CD4-positive, alpha-beta T cell (primary cell): ENCODE measurements around the gene NCK2. TPM values are rescaled to one million over a fixed set of nuclear protein-coding genes. Genes with fewer than 3 reads are reported as not detected.
A peak's percentile ranks its signal among the peaks of the same experiment; 100 is the strongest.

Experiments used
- ATAC-seq: fragments of 200-7000 bp; cut with Tn5 transposase; one replicate; pipeline ENCODE4 v1.10.0; 2022; ENCODE audit warnings: mild to moderate bottlenecking; ENCODE audit not compliant: poor library complexity
- CTCF ChIA-PET: fragments of 350-600 bp; sonication (Branson Sonifier 250); formaldehyde crosslinking; loops from one replicate; lab custom pipeline; 2021; ENCODE audit warnings: antibody characterized with exemption, inconsistent platforms; lab: Charles Lee
- POLR2A ChIA-PET: fragments of 350-600 bp; sonication (Branson Sonifier 250); formaldehyde crosslinking; loops from one replicate; lab custom pipeline; 2021; ENCODE audit warnings: antibody characterized with exemption, inconsistent platforms; lab: Charles Lee
- DNase-seq, 14 experiments: peaks; one replicate each; pipeline ENCODE4 v3.0.0-alpha.2; 2013 to 2020; ENCODE audit warnings: mixed read lengths in 2 of 14
- H3K27ac ChIP-seq, 2 donors: one replicate each; pipeline versions ENCODE4 v1.5.1 to v1.7.0; 2013; ENCODE audit warnings: low read length in 2 of 2, low read depth in 1 of 2, mild to moderate bottlenecking in 1 of 2
- H3K27me3 ChIP-seq, 2 experiments: 1 replicate in 1 of 2; 2 replicates in 1 of 2; pipeline versions ENCODE4 v1.6.1 to v1.7.0; 2013; ENCODE audit warnings: low read length in 2 of 2, control low read depth in 1 of 2, mild to moderate bottlenecking in 1 of 2, moderate library complexity in 1 of 2; ENCODE audit not compliant: insufficient read depth in 2 of 2, control insufficient read depth in 1 of 2
- H3K36me3 ChIP-seq: one replicate; pipeline ENCODE4 v1.6.1; 2013; ENCODE audit warnings: low read length, control low read depth; ENCODE audit not compliant: insufficient read depth
- H3K4me1 ChIP-seq: one replicate; pipeline ENCODE4 v1.6.1; 2013; ENCODE audit warnings: low read length, control low read depth; ENCODE audit not compliant: insufficient read depth
- H3K4me3 ChIP-seq: one replicate; pipeline ENCODE4 v1.5.1; 2013; ENCODE audit warnings: mild to moderate bottlenecking, low read length, moderate library complexity
- H3K9me3 ChIP-seq, 2 experiments: 1 replicate in 1 of 2; 2 replicates in 1 of 2; pipeline versions ENCODE4 v1.6.1 to v1.7.0; 2013; ENCODE audit warnings: low read length in 2 of 2, mild to moderate bottlenecking in 2 of 2, control low read depth in 1 of 2, moderate library complexity in 1 of 2; ENCODE audit not compliant: control insufficient read depth in 1 of 2, insufficient read depth in 1 of 2
- H3K27ac Mint-ChIP-seq: one replicate; pipeline ENCODE4 v1.8.0; 2020; ENCODE audit warnings: mixed read lengths
- H3K27me3 Mint-ChIP-seq: one replicate; pipeline ENCODE4 v1.8.0; 2021; ENCODE audit warnings: mixed read lengths
- H3K36me3 Mint-ChIP-seq: one replicate; pipeline ENCODE4 v1.8.0; 2021; ENCODE audit warnings: low read depth, mixed read lengths
- H3K4me1 Mint-ChIP-seq: one replicate; pipeline ENCODE4 v1.8.0; 2021; ENCODE audit warnings: low read depth, mixed read lengths
- H3K4me3 Mint-ChIP-seq: one replicate; pipeline ENCODE4 v1.8.0; 2020; ENCODE audit warnings: mild to moderate bottlenecking, mixed read lengths
- H3K9me3 Mint-ChIP-seq: one replicate; pipeline ENCODE4 v1.8.0; 2020; ENCODE audit warnings: mixed read lengths
- CTCF ChIP-seq: fragments of 200-600 bp; IDR thresholded peaks from one replicate; pipeline ENCODE4 v1.8.0; 2022; ENCODE audit warnings: antibody characterized with exemption, mild to moderate bottlenecking
- intact Hi-C, 2 experiments: fragments of 100-400 bp; cut with DNase I in 1 of 2; cut with micrococcal nuclease in 1 of 2; formaldehyde crosslinking; loops; one replicate each; pipeline versions ENCODE4 v1.15.1 to v1.9.0; 2023 to 2025; cut with DNase I, micrococcal nuclease
- total RNA-seq, 174 experiments: library from RNA in 2 of 174; stranded (reverse) in 2 of 174; gene quantifications; one replicate each; pipeline ENCODE4 v1.2.3 and lab custom pipeline; 2021 to 2026

Gene NCK2
- total RNA-seq, 2 experiments from 2014 or later = 92.1 to 92.3 TPM

GRCh38 chr2:105804266-105804665 is 59.6 kb downstream of the NCK2 start:
- H3K4me1 ChIP-seq = peaks cover 83% of the 10 kb centered on the region
- H3K27me3 ChIP-seq = no peaks in the 10 kb centered on the region
- DNase-seq (no peak), ATAC-seq (no peak)
- no peak overlapping the region for H3K4me3 ChIP-seq
- peaks cover 14% of the 10 kb centered on the region for H3K36me3 ChIP-seq
- POLR2A ChIA-PET = interaction anchor here (0.6 to 2.2 kb wide), 13 partner anchors 12 to 290 kb away, joined by 3 to 8 read pairs (median 3); no protein-coding TSS in a partner anchor
- H3K9me3 Mint-ChIP-seq = no peaks in the 10 kb centered on the region
- no peak for TF ChIP-seq CTCF
- no peaks in the 10 kb centered on the region for H3K9me3 ChIP-seq
- peaks cover 67% of the 10 kb centered on the region for H3K36me3 Mint-ChIP-seq
- H3K4me1 Mint-ChIP-seq = peaks cover 95% of the 10 kb centered on the region
- no peaks in the 10 kb centered on the region for H3K27me3 Mint-ChIP-seq
- H3K27ac ChIP-seq = peak overlapping the region; percentile 52 to 81
- CTCF ChIA-PET = interaction anchor here (1.0 to 2.0 kb wide), 5 partner anchors 14 to 227 kb away, joined by 3 to 5 read pairs (median 3); no protein-coding TSS in a partner anchor
- H3K4me3 Mint-ChIP-seq = peak overlapping the region; percentile 60
- intact Hi-C loops = no loop called here
- peak overlapping the region; percentile 98 for H3K27ac Mint-ChIP-seq

- H3K27ac ChIP-seq = no peak overlapping the region
Measured at GRCh38 chr2:105806996-105807395, 62.3 kb downstream of the NCK2 start.

GRCh38 chr2:105808423-105809096 is 63.8 kb downstream of the NCK2 start:
- Mint-ChIP-seq H3K9me3 (no peaks in the 10 kb centered on the region), H3K4me3 (peak overlapping the region; percentile 20), H3K27ac (peak overlapping the region; percentile 98), H3K36me3 (peaks cover 54% of the 10 kb centered on the region), H3K27me3 (no peaks in the 10 kb centered on the region), H3K4me1 (peaks cover 94% of the 10 kb centered on the region)
- TF ChIP-seq CTCF = no peak
- ChIA-PET CTCF (no interaction called here), POLR2A (interaction anchor here (0.6 to 1.4 kb wide), 4 partner anchors 8 to 152 kb away, joined by 3 to 5 read pairs (median 4); no protein-coding TSS in a partner anchor)
- H3K36me3 ChIP-seq = peaks cover 16% of the 10 kb centered on the region
- H3K4me1 ChIP-seq = peaks cover 81% of the 10 kb centered on the region
- ATAC-seq (no peak), DNase-seq (no peak)
- peak overlapping the region in 1 of 2 donors; percentile 10 for H3K27ac ChIP-seq
- no peaks in the 10 kb centered on the region for H3K27me3 ChIP-seq
- no peaks in the 10 kb centered on the region for H3K9me3 ChIP-seq
- no peak overlapping the region for H3K4me3 ChIP-seq
- intact Hi-C loops = no loop called here

More at GRCh38 chr2:105806996-105807395, 62.3 kb downstream of the NCK2 start:
- POLR2A ChIA-PET = no interaction called here
- H3K27ac Mint-ChIP-seq = peak overlapping the region; percentile 98
- ATAC-seq (no peak), DNase-seq (peak in 4 of 14 experiments; percentile 32 to 60 (median 52))
- H3K36me3 Mint-ChIP-seq = peaks cover 58% of the 10 kb centered on the region
- Histone ChIP-seq H3K4me3 (no peak overlapping the region), H3K36me3 (peaks cover 10% of the 10 kb centered on the region), H3K27me3 (no peaks in the 10 kb centered on the region), H3K4me1 (peaks cover 81% of the 10 kb centered on the region), H3K9me3 (no peaks in the 10 kb centered on the region)
- H3K4me1 Mint-ChIP-seq = peaks cover 94% of the 10 kb centered on the region
- intact Hi-C loops = no loop called here
- CTCF ChIA-PET = no interaction called here
- H3K27me3 Mint-ChIP-seq = no peaks in the 10 kb centered on the region
- H3K4me3 Mint-ChIP-seq = peak overlapping the region; percentile 36
- no peak for TF ChIP-seq CTCF
- H3K9me3 Mint-ChIP-seq = no peaks in the 10 kb centered on the region
